ENCODE results near the gene SLC18A3.

Gene SLC18A3

GRCh38 chr10:49629431-49629881 is 19.3 kb downstream of the SLC18A3 start:
- DNase-seq, result no peak

- no peak for DNase-seq
These were observed 21.9 kb downstream of the SLC18A3 start for GRCh38 chr10:49631975-49632374.

GRCh38 chr10:49632406-49633317 is 22.6 kb downstream of the SLC18A3 start:
- no peak for DNase-seq

GRCh38 chr10:49633327-49634068 is 23.4 kb downstream of the SLC18A3 start:
- no peak for DNase-seq

- no peak for DNase-seq
These were observed 24.1 kb downstream of the SLC18A3 start for GRCh38 chr10:49634069-49634660.

GRCh38 chr10:49642311-49642710 is 32.2 kb downstream of the SLC18A3 start:
- DNase-seq, result no peak

- DNase-seq, result no peak
These were observed 33.3 kb downstream of the SLC18A3 start for GRCh38 chr10:49643241-49644034.

GRCh38 chr10:49644035-49644646 is 34.0 kb downstream of the SLC18A3 start:
- DNase-seq, result no peak

- DNase-seq, result no peak
These were observed 35.3 kb downstream of the SLC18A3 start for GRCh38 chr10:49645417-49645816.

- no peak for DNase-seq
These were observed 36.1 kb downstream of the SLC18A3 start for GRCh38 chr10:49645871-49646870.

GRCh38 chr10:49647554-49647953 is 37.4 kb downstream of the SLC18A3 start:
- DNase-seq, result no peak

GRCh38 chr10:49647985-49648795 is 38.1 kb downstream of the SLC18A3 start:
- no peak for DNase-seq

GRCh38 chr10:49649294-49649693 is 39.2 kb downstream of the SLC18A3 start:
- DNase-seq, result no peak

GRCh38 chr10:49649936-49650723 is 40.0 kb downstream of the SLC18A3 start:
- DNase-seq, result no peak

- DNase-seq, result no peak
These were observed 40.6 kb downstream of the SLC18A3 start for GRCh38 chr10:49650724-49651034.

GRCh38 chr10:49651039-49651835 is 41.1 kb downstream of the SLC18A3 start:
- DNase-seq, result no peak

GRCh38 chr10:49651917-49652316 is 41.8 kb downstream of the SLC18A3 start:
- no peak for DNase-seq
